Measurements from ENCODE around the gene MXRA8. TPM values are rescaled to one million over a fixed set of nuclear protein-coding genes. Genes with fewer than 3 reads are reported as not detected.
"Not testable (repeated sequence)": the region's sequence is repeated elsewhere in the genome, so short reads cannot be mapped to it uniquely, and the experiment has no call there.

The MXRA8 gene
- 100 to 1,000 TPM; 193 to 231 (median 215) TPM for polyA plus RNA-seq (ENCODE audit: insufficient read length in 3 of 3)
- long read RNA-seq, donor 1, transcript MXRA8-201 (10 exons, 2,273 nt), result major isoform, 34 of 36 reads
- long read RNA-seq, donor 1, partial matches to known transcripts, result 0 of 36 reads
- long read RNA-seq, donor 1, other reads (novel, unspliced or antisense), result 0 of 36 reads
- long read RNA-seq, donor 2, transcript MXRA8-207 (4 exons, 1,171 nt), result minor isoform, 5 of 49 reads
- long read RNA-seq, donor 2, transcript MXRA8-201 (10 exons, 2,273 nt), result major isoform, 28 of 49 reads
- long read RNA-seq, donor 2, partial matches to known transcripts, result 0 of 49 reads
- long read RNA-seq, donor 2, other reads (novel, unspliced or antisense), result 14 of 49 reads
- long read RNA-seq, donor 3, transcript MXRA8-201 (10 exons, 2,273 nt), result major isoform, 26 of 36 reads
- long read RNA-seq, donor 3, partial matches to known transcripts, result 0 of 36 reads
- long read RNA-seq, donor 3, other reads (novel, unspliced or antisense), result 7 of 36 reads
- long read RNA-seq, donor 4, transcript MXRA8-201 (10 exons, 2,273 nt), result major isoform, 27 of 42 reads
- long read RNA-seq, donor 4, partial matches to known transcripts, result 0 of 42 reads
- long read RNA-seq, donor 4, other reads (novel, unspliced or antisense), result 9 of 42 reads
- long read RNA-seq, donor 5, transcript MXRA8-201 (10 exons, 2,273 nt), result major isoform, 12 of 19 reads
- long read RNA-seq, donor 5, partial matches to known transcripts, result 0 of 19 reads
- long read RNA-seq, donor 5, other reads (novel, unspliced or antisense), result 5 of 19 reads
- long read RNA-seq, donor 6, transcript MXRA8-201 (10 exons, 2,273 nt), result major isoform, 33 of 48 reads
- long read RNA-seq, donor 6, partial matches to known transcripts, result 13 of 48 reads
- long read RNA-seq, donor 6, other reads (novel, unspliced or antisense), result 0 of 48 reads
- long read RNA-seq, donor 7, transcript MXRA8-201 (10 exons, 2,273 nt), result major isoform, 32 of 76 reads
- long read RNA-seq, donor 7, partial matches to known transcripts, result 24 of 76 reads
- long read RNA-seq, donor 7, other reads (novel, unspliced or antisense), result 15 of 76 reads
- long read RNA-seq, donor 8, transcript MXRA8-201 (10 exons, 2,273 nt), result major isoform, 14 of 53 reads
- long read RNA-seq, donor 8, partial matches to known transcripts, result 38 of 53 reads
- long read RNA-seq, donor 8, other reads (novel, unspliced or antisense), result 0 of 53 reads
- long read RNA-seq, donor 9, transcript MXRA8-201 (10 exons, 2,273 nt), result major isoform, 38 of 78 reads
- long read RNA-seq, donor 9, transcript MXRA8-207 (4 exons, 1,171 nt), result minor isoform, 5 of 78 reads
- long read RNA-seq, donor 9, partial matches to known transcripts, result 25 of 78 reads
- long read RNA-seq, donor 9, other reads (novel, unspliced or antisense), result 7 of 78 reads
- long read RNA-seq, donor 10, transcript MXRA8-201 (10 exons, 2,273 nt), result major isoform, 26 of 49 reads
- long read RNA-seq, donor 10, partial matches to known transcripts, result 5 of 49 reads
- long read RNA-seq, donor 10, other reads (novel, unspliced or antisense), result 14 of 49 reads
- long read RNA-seq, donor 11, transcript MXRA8-201 (10 exons, 2,273 nt), result major isoform, 20 of 29 reads
- long read RNA-seq, donor 11, partial matches to known transcripts, result 0 of 29 reads
- long read RNA-seq, donor 11, other reads (novel, unspliced or antisense), result 5 of 29 reads
- long read RNA-seq, donor 12, transcript MXRA8-201 (10 exons, 2,273 nt), result major isoform, 43 of 95 reads
- long read RNA-seq, donor 12, partial matches to known transcripts, result 30 of 95 reads
- long read RNA-seq, donor 12, other reads (novel, unspliced or antisense), result 21 of 95 reads
- long read RNA-seq, donor 13, transcript MXRA8-201 (10 exons, 2,273 nt), result major isoform, 11 of 17 reads
- long read RNA-seq, donor 13, partial matches to known transcripts, result 5 of 17 reads
- long read RNA-seq, donor 13, other reads (novel, unspliced or antisense), result 0 of 17 reads
- long read RNA-seq, donor 14, result 0 reads
- long read RNA-seq, donor 15, transcript MXRA8-201 (10 exons, 2,273 nt), result major isoform, 42 of 86 reads
- long read RNA-seq, donor 15, partial matches to known transcripts, result 7 of 86 reads
- long read RNA-seq, donor 15, other reads (novel, unspliced or antisense), result 32 of 86 reads
- long read RNA-seq, donor 16, transcript MXRA8-201 (10 exons, 2,273 nt), result major isoform, 31 of 162 reads
- long read RNA-seq, donor 16, partial matches to known transcripts, result 129 of 162 reads
- long read RNA-seq, donor 16, other reads (novel, unspliced or antisense), result 0 of 162 reads

DNA sequence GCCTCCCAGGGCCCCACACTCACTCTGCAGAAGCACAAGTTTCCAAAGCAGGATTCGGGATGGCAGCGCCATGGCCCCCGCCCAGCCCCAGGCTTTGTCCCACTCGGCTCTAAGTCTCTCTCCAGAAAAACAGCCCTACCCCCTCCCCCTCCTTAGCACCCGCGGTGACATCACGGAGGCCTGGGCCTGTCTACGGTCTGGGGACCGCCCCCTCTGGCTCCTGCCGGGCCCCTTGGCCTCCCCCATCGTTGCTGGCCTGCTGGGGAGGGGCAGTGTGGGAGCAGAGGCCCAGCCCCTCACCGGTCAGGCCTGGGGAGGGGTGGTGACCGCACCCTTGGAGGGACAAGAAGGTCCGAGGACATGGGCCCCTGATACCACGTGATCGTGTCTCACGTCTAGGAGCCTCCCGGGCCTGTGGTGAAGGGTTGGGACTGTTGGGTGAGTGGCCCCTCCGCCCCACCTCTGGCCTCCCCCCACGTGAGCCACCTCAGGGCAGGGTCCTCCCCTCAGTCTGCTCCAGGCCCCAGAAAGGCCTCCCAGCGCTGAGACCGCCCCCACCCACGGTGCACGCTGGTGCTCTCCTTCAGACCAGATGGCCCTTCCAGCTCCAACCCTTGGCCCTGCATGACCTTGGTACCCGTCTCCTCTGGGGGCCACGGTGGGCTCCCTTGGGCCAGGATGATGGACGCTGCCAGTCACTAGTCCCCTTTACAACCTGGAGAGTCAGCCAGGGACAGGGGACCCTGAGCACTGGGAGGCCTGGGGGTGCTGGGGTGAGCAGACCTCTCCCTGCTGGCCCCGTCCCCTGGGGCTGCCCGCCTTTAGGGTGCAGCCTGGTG is at the start of gene MXRA8:
MXRA8 (minus strand) TSS at position 123 of the 839 bp plus-strand sequence; CDS start at position 72, 51 bp downstream.
- DNase-seq, result peak; percentile 72

- no peak for DNase-seq
Observed at GRCh38 chr1:1407636-1408318, 49.4 kb upstream of the MXRA8 start.

DNA sequence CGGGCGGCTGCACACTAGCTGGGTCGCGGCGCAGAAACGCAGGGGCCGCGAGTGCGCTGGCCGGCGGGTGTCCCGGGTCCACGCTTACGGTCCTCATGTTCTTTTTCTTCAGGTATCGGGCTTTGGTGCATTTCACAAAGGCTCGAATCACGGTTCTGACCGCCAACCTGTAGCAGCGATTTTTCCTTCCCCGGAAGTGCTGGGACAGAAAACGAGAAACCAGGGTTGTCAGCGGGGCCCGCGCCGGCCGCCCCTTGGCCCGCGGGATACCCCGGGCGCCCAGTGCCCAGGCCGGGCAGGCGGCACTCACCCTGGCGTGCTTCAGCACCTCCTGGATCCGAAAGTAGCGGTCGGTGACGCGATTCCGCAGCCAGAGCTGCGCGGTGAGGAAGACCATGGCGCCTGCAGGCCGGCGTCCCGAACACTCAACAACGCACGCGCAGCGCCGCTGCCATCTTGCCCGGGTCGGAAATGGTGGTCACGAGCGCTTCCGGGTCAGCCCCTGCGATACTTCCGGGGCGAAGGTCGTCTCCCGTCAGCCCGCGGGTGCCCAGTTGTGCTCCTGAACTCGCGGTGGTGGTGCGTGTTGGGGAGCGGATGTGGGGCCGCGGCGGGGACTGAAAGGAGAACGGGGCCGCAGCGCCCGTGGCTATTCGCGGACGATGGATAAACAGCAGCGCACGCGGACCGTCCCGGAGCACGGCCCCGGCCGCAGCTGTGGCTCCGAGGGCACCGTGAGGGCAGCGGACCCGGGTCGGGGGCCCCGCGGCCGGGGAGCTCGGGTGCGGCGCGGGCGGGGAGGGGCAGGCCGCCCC is 48.7 kb upstream of the MXRA8 start, which contains the start of gene MRPL20:
MRPL20 (minus strand) TSS at position 473 of the 815 bp plus-strand sequence; CDS start at position 397, 76 bp downstream.
- DNase-seq, result peak; percentile 92

DNA sequence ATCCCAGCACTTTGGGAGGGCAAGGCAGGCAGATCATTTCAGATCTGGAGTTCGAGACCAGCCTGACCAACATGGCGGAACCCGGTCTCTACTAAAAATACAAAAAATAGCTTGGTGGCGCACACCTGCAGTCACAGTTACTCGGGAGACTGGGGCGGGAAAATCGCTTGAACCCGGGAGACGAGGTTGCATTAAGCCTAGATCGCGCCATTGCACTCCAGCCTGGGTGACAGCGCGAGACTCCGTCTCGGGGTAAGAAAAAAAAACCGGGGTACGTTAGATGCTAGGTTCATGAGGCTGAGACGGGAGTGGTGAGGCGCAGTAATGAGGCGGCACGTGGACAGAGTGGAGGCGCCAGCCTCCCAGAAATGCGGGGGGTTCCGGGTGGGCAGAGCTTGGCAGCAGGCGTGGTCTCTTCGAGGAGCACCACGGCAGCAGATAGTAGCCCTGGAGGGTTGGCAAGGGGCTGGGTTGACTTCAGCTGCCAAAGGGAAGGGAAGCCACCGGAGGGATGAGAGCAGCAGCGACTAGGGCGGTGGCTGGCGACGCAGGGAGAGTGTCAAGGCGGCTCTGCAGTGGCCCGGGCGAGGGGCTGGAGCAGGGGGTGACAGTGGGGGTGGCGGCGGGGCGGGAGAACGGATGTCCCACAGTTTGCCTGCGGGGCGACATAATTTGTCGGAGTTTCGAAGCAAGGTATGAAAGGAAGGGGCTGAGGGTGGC is 47.9 kb upstream of the MXRA8 start:
- DNase-seq, result no peak

DNA sequence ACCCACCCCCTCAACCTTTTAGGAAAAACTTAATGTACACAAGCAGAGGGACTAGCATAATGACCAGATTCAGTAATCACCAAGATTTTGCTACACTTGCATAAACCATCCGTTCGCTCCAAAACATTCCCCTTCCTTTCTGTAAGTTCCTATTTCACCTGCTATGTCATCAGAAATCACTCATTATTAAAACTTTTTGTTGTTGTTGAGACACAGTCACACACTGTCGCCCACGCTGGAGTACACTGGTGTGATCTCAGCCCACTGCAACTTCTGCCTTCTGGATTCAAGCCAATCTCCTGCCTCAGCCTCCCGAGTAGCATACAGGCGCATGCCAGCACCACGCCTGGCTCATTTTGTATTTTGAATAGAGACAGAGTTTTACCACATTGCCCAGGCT is 45.3 kb upstream of the MXRA8 start:
- no peak for DNase-seq

GRCh38 chr1:1402901-1403392 is 44.6 kb upstream of the MXRA8 start:
- not testable (repeated sequence) for DNase-seq

GRCh38 chr1:1402072-1402900 is 43.9 kb upstream of the MXRA8 start:
- no peak for DNase-seq

DNA sequence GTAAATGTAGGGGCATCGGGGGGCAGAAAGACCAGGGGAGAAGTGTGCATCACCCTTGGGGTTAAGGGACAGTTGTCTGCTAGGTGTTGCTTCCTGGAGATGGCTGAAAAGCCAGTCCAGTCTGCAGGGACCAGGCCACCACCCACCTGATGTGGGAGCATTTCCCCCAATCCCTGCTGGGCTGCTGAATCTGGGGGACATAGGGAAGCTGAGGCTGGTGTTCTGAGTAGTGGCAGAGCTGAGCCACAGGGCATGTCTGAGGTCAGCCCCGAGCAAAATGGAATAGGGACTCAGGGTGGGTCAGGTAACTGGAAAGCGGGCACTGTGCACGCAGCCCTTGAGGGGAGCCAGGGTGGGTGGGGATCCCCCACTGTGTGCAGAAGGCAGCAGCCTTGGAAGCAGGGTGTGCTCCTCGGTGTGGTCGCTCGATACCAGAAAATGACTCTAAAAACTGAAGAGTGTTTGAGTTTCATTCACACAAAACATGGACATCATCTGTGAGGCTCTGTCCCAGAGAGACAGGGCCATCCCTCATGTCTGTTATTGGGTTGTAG is 43.2 kb upstream of the MXRA8 start:
- DNase-seq, result no peak

DNA sequence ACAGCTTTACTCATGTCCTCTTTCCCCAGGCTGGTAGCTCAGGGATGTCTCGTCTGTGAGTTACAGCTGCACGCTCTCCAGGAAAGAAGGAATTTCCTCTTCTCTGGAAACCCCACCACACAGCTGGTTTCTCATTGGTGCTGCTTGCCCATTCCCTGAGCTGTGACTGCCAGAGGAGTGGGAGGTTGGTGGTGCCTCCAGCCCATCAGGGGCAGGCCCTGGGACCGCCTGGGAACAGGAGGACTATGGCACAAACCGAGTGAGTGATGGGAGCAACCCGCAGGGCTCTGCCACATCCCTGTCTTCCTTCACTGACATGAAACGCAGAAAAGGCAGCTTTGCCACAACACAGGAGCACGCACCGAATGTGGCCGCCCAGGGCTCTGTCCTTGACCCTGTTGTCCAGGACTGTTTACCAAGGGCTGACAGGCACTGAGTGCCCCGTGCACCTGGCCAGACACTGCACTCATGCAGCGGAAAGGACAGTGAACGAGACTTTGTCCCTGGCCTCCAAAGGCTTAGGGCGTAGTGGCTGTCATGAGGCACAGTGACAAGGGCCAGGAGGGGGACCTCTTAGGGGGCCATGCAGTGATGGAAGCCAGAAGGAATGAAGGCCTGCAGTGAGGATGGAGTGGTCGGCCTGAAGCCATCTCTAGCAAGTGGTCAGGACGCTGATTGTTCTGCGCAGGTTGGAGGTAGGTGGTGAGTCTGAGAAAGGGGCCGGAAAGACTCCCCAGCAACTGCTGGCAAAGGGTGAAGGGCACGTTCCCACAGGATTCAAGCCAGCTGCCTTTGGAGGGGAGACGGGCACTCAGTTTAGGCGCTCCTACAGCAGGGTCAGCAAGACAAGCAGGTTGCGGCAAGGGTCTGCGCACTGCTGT is 42.5 kb upstream of the MXRA8 start:
- no peak for DNase-seq

DNA sequence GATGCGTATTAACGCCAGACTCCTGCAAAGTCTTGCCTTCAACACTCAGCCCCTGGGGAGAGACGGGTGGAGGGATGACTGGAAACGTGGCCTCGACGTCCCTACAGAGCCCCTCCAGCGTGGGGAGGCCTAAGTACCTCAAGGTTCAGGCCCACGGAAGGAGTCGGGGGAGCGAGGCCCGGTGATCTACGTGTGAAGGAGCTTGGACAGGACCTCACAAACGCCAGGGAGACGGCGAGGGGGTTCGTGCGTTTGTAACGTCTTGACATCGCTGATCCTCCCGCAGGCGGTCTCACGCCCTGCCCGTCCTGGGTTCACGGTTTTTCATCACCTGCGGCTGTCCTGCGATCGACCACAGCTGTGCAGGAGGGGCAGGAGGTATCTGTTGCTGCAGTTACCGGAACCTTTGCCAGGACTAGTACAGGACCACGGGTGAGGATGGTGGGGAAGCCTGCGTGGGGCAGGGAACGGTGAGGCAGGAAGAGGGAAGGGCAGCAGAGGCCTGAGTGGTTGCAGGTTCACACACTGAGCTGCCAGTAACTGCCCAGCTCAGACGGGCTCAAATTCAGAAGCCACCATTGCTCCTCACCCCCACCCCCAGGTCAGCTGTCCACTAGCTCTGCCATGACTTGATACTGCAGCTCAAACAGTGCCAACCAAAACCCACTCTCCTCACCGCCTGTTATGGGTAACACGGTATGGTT is 41.7 kb upstream of the MXRA8 start:
- DNase-seq, result no peak

- peak; percentile 98 for DNase-seq
Observed at GRCh38 chr1:1399187-1399871, 41.0 kb upstream of the MXRA8 start, which contains the start of gene CCNL2. Gene CCNL2 (minus strand): TSS chr1:1399335. CDS start chr1:1399306, 29 bp downstream.

- DNase-seq, result no peak
Observed at GRCh38 chr1:1398677-1399186, 40.4 kb upstream of the MXRA8 start.
